Tibial artery (tissue), 4 donors: ENCODE results near the gene CSE1L.
"Not testable (repeated sequence)": the region's sequence is repeated elsewhere in the genome, so short reads cannot be mapped to it uniquely, and the experiment has no call there.

Experiments used
- DNase-seq, 2 donors: peaks; one replicate each; pipeline ENCODE4 v3.0.0-alpha.2; 2019
- H3K27ac ChIP-seq, 2 donors: fragments of 200-600 bp; sonication (generic) in 1 of 2; 1 replicate in 1 of 2; 2 replicates in 1 of 2; pipeline ENCODE4 v1.5.1; 2018 to 2019; ENCODE audit warnings: mild to moderate bottlenecking in 1 of 2
- H3K27me3 ChIP-seq, 2 donors: fragments of 200-600 bp; sonication (generic) in 1 of 2; one replicate each; pipeline versions ENCODE4 v1.5.1 to v1.6.0; 2016 to 2019
- H3K36me3 ChIP-seq, 3 donors: fragments of 200-600 bp; sonication (generic) in 2 of 3; one replicate each; pipeline ENCODE4 v1.5.1; 2016 to 2019; ENCODE audit warnings: mild to moderate bottlenecking in 2 of 3
- H3K4me1 ChIP-seq, 4 donors: fragments of 200-600 bp; sonication (generic) in 2 of 4; 1 replicate in 3 of 4; 2 replicates in 1 of 4; pipeline ENCODE4 v1.5.1; 2016 to 2019
- H3K4me3 ChIP-seq, 2 donors: fragments of 200-600 bp; sonication (generic) in 1 of 2; 1 replicate in 1 of 2; 2 replicates in 1 of 2; pipeline ENCODE4 v1.5.1; 2018 to 2019; ENCODE audit warnings: mild to moderate bottlenecking in 2 of 2
- H3K9me3 ChIP-seq, 3 donors: fragments of 200-600 bp; sonication (generic) in 1 of 3; one replicate each; pipeline ENCODE4 v1.5.1; 2016 to 2019
- CTCF ChIP-seq, 2 experiments: fragments of 200-600 bp in 1 of 2; fragments of 450-650 bp in 1 of 2; IDR thresholded peaks; one replicate each; pipeline ENCODE4 v1.5.1; 2017 to 2019; ENCODE audit warnings: antibody characterized with exemption in 2 of 2, mild to moderate bottlenecking in 1 of 2, moderate library complexity in 1 of 2
- intact Hi-C: fragments of 100-400 bp; cut with DNase I; formaldehyde crosslinking; loops from one replicate; pipeline ENCODE4 v1.15.0; 2023; ENCODE audit warnings: low total_unique reads

Gene CSE1L

GRCh38 chr20:49104365-49104648, 58.2 kb downstream of the CSE1L start:
- Histone ChIP-seq H3K9me3 (no peaks in the 10 kb centered on the region), H3K27ac (no peak overlapping the region), H3K4me3 (no peak overlapping the region), H3K36me3 (peaks cover 24 to 69% (median 38%) of the 10 kb centered on the region in 3 donors), H3K4me1 (no peaks in the 10 kb centered on the region), H3K27me3 (no peaks in the 10 kb centered on the region)
- DNase-seq: no peak
- intact Hi-C loops: no loop called here
- no peak for TF ChIP-seq CTCF (IDR thresholded peaks at IDR 0.05)

- H3K9me3 ChIP-seq, H3K27me3 ChIP-seq, intact Hi-C loops, H3K4me3 ChIP-seq, H3K27ac ChIP-seq, H3K4me1 ChIP-seq, DNase-seq: not testable (repeated sequence)
- H3K36me3 ChIP-seq: peaks cover 16 to 72% (median 41%) of the 10 kb centered on the region in 3 donors
Observed at GRCh38 chr20:49104979-49105547, 59.0 kb downstream of the CSE1L start.

GRCh38 chr20:49106328-49106727, 60.2 kb downstream of the CSE1L start:
- no peaks in the 10 kb centered on the region for H3K9me3 ChIP-seq
- intact Hi-C loops: no loop called here
- peaks cover 13 to 73% (median 43%) of the 10 kb centered on the region in 3 donors for H3K36me3 ChIP-seq
- no peaks in the 10 kb centered on the region for H3K4me1 ChIP-seq
- no peak for DNase-seq
- H3K4me3 ChIP-seq: no peak overlapping the region
- H3K27me3 ChIP-seq: no peaks in the 10 kb centered on the region
- H3K27ac ChIP-seq: no peak overlapping the region
- no peak for TF ChIP-seq CTCF (IDR thresholded peaks at IDR 0.05)

GRCh38 chr20:49110767-49111694, 64.9 kb downstream of the CSE1L start:
- Histone ChIP-seq H3K27ac (no peak overlapping the region), H3K36me3 (peaks cover 34 to 80% (median 51%) of the 10 kb centered on the region in 3 donors), H3K27me3 (no peaks in the 10 kb centered on the region), H3K4me3 (no peak overlapping the region), H3K4me1 (no peaks in the 10 kb centered on the region), H3K9me3 (no peaks in the 10 kb centered on the region)
- intact Hi-C loops: no loop called here
- no peak for DNase-seq
- TF ChIP-seq CTCF (IDR thresholded peaks at IDR 0.05): no peak

GRCh38 chr20:49112596-49113274, 66.6 kb downstream of the CSE1L start:
- no peaks in the 10 kb centered on the region for H3K9me3 ChIP-seq
- H3K4me1 ChIP-seq: no peaks in the 10 kb centered on the region
- H3K27ac ChIP-seq: no peak overlapping the region
- no peaks in the 10 kb centered on the region for H3K27me3 ChIP-seq
- no peak overlapping the region for H3K4me3 ChIP-seq
- no peak for TF ChIP-seq CTCF (IDR thresholded peaks at IDR 0.05)
- intact Hi-C loops: no loop called here
- peaks cover 51 to 88% (median 68%) of the 10 kb centered on the region in 3 donors for H3K36me3 ChIP-seq
- no peak for DNase-seq

- Histone ChIP-seq H3K9me3 (no peaks in the 10 kb centered on the region), H3K4me3 (no peak overlapping the region), H3K27ac (no peak overlapping the region), H3K27me3 (no peaks in the 10 kb centered on the region), H3K36me3 (peaks cover 75 to 96% (median 87%) of the 10 kb centered on the region in 3 donors), H3K4me1 (no peaks in the 10 kb centered on the region)
- no peak for TF ChIP-seq CTCF (IDR thresholded peaks at IDR 0.05)
- no peak for DNase-seq
- intact Hi-C loops: no loop called here
Observed at GRCh38 chr20:49115564-49115963, 69.5 kb downstream of the CSE1L start.
